Myocyte (in vitro differentiated cells): Measurements from ENCODE around the gene SAP130. TPM values are rescaled to one million over a fixed set of nuclear protein-coding genes. Genes with fewer than 3 reads are reported as not detected.
"Not testable (repeated sequence)": the region's sequence is repeated elsewhere in the genome, so short reads cannot be mapped to it uniquely, and the experiment has no call there.

Experiments
- DNase-seq: peaks from one replicate; pipeline ENCODE4 v3.0.0-alpha.2; 2012; ENCODE audit warnings: low read depth
- total RNA-seq: library from RNA; depleted of rRNA; stranded (reverse); fragments of >200 nt; gene quantifications from 2 replicates; pipeline ENCODE4 v1.2.3, GENCODE V29; 2014

The SAP130 gene
- total RNA-seq, 1 donor from 2014 or later: 8.2 TPM

DNA sequence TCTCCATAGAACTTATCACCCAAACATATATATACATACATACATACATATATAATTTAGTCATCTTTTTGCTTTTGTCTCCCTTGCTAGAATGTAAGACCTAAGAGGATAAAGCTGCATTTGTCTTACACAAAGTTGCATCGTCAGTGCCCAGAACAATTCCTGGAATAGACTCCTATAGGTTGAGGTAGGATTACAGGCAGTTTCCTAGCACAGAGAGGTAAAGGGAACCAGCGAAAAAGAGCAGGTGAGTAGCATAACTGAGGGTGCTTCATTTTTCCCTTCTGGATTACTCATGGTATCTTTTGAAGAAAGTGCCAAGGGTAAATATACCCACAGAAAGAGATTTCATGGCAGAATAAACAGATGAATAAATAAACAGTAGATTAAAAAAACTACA lies 74.0 kb downstream of the SAP130 start:
- DNase-seq: no peak

DNA sequence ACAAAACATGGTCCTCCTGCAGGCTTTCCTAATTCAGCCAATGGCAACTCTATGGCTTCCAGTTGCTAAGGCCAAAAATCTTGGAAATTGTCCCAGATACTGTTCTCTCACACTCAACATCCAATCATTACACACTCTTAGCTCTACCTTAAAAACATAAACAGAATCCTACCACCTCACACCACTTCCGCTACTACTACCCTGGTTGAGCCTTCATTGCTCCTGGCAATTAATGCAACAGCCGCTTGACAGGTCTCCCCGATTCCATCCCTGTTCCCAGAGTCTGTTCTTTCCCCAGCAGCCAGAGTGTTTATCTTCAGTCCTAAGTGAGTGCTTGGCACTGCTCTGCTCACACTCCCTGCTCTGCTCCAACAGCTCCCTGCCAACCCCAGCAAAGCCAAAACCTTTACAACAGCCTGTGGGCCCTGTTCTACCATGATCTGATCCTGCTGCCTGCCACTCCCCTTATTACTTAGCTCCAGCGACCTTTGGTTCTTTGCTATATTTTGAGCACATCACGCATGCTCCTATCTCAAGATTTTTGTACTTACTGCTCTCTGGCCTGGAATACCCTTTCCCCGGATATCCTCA lies 74.6 kb downstream of the SAP130 start:
- DNase-seq: peak; percentile 15

DNA sequence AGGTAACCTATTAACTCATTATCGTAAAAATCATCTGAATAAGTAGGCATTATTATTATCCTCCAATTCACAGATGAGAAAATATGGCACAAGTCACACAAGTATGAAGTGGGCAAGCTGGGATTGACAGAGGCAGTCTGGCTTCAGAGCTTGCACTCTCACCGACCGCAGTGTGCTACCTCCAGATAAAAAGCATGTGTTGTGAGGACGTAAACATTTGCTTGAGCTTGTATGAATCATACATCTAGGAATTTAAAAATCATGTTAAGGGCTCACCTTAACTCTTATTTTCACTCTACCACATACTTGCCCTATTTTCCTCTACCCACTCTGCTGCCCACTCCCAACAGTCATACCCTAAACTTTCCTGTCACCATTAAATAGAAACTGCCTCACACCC lies 76.8 kb downstream of the SAP130 start:
- DNase-seq: no peak

DNA sequence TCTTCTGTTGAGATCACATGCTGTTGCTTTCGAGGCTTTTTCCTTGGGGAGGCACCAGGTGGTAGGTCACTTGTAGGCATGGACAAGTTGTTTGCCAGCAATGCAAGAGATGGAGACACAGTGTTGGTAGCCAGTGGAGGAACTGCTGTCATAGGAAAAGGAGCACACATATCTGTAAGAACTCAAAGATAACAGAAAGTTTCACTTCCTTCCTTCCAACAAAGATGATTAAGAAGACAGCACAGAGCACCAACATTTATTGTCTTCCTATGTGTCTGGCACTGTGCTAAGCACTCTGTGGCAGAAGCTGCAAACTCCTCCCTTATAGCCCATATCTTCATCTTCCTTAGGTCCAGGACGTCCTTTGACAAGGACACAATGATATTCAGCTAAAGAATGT lies 77.6 kb downstream of the SAP130 start:
- no peak for DNase-seq

DNA sequence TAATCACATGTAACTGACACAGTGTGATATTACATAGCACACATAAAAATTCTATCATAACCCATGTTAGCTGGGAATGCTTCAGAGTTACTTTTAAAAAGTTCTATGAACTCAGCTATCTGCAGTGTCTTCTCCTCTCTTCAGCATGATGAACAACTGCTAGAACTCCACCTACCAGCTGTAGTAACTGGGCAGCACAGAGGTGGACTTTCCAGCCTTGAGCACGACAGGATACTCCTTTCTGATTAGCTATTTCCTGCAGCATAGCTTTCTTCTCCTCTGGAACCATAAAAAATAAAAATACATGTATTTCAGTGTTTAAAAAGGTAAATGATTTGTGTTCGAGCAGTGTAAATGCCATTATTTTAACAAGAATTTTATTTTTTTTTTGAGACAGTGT lies 82.6 kb downstream of the SAP130 start:
- DNase-seq: no peak

DNA sequence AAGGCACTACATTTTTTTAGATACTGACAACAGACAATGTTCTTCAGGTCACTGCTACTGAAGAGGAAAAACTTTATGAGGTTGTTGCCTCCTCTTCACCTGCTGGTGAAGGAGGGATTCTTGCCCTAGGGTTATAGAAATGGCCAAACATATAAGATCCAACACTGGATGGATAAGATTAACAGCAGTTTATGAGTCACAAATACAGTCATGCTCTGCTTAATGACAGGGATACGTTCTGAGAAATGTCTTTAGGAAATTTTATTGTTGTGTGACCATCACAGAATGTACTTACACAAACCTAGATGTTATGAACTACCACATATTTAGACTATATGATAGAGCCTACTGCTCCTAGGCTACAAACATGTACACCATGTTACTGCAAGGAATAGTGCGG lies 84.7 kb downstream of the SAP130 start:
- no peak for DNase-seq

DNA sequence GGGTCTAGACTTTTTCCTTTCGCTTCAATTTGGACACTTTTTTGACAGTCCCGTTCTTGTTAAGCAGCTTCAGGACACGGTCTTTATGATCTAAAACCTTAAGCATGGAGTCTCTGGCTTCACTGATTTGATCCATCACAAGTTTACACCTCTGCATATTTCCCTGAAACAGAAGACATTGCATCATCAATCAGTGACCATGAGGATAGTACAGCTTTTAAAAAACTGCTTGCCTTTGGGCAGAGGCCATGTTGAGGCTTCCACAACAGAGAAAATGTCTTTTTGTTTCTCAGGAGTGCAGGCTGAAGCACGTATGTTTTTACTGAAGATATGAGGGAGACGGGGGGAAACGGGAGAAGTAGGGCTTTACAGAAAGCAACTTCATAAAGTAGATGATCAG lies 85.9 kb downstream of the SAP130 start:
- no peak for DNase-seq

DNA sequence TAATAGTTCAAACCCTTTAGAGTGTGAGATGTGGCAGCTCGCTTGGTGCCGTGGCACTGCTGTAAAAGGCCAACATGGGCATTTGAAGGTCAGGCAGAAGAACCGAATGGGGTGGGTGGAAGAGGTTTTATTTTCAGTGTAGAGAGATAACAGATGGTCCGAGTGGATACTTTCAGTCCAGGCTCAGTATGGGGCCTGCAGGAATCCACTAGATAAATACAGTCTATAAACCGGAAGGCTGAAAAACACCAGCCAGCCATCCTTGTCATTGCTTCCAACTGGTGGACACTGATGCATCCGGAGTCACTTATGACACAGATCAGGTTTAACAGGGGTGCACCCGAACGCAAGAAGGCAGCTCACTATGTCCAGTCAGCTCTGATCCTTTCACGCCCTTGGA lies 86.4 kb downstream of the SAP130 start:
- DNase-seq: no peak

DNA sequence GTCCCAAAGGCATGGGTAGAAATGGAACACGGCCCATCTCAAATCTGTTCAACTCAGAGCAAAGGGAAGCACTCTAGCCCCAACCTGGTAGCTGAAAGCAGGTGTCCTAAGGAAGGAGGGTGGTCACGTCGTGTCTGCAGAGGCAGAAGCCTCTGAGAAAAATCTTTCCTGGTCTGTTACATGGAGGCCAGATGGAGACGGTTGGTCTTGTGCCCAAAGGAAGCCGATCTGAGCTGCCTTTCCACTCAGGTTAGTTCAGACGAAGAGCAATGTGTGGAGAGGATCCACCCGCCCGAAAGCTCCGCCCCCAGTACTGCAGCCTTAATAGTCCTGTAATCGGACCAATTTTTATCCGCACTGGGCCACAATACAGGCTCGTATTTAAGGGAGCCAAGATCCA lies 87.2 kb downstream of the SAP130 start:
- DNase-seq: no peak

DNA sequence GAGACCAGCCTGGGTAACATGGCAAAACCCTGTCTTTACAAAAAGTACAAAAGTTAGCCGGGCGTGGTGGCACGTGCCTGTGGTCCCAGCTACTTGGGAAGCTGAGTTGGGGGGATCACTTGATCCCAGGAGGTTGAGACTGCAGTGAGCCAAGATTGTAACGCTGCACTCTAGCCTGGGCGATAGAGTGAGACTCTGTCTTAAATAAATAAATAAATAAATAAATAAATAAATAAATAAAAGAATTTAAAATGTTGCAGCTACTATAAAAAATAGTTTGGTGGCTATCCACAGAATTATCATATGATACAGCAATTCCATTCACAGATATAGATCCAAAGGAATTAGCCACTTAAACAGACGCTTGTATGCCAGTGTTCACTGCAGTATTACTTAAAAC lies 92.5 kb downstream of the SAP130 start:
- DNase-seq: no peak

DNA sequence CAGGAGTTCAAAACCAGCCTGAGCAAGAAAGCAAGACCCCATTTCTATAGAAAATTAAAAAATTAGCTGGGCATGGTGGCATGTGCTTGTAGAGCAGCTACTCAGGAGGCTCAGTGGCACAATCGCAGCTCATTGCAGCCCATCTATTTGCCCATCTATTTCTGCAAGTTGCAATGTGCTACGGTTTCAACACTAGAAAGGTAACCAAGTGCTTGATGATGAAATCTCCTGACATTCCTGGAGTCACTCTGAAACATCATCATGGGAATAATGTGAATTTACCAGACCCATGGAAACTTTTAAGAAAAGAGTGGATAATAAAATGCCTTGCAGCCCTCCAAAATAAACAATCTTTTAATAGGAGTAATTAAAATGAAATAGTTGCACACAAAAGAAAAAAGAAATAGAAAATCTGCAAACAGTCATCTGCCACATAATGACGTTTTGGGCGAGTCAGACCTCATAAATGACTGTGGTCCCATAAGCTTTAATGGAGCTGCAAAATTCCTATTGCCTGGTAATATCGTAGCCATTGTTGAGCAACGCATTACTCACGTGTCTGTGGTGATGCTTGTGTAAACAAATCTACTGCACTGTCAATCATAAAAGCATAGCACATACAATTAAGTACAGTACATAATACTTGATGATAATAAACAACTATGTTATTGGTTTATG lies 95.5 kb downstream of the SAP130 start:
- DNase-seq: peak; percentile 19

DNA sequence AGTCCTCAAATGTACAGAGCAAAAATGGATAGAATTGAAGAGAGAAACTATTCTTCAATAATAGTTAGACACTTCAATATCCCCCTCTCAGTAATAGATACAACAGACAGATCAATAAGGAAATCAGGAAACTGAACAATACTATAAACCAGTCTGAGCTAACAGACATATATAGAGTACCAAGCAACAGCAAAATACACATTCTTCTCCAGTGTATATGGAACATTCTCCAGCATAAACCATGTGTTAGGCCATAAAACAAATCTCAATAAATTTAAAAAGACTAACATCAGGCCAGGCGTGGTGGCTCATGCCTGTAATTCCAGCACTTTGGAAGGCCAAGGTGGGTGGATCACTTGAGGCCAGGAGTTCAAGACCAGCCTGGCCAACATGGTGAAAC lies 98.4 kb downstream of the SAP130 start:
- no peak for DNase-seq

DNA sequence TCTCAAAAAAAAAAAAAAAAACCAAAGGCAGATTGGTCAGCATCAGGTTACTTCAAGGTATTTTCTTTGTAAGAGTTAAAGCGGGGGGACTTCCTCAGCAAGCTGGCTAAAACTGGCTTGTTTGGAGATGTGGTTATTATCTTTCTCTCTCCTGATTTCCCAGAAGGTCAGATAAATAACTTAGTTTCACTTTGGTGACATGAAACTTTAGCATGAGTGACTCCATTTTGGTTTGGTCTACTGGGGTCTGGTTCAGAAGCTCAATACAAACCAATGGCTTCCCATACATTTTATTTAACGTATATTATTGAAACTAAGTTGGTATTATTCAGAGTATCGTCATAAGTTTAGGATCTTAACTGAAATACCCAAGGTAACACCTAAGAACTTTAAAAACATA lies 100.5 kb downstream of the SAP130 start:
- no peak for DNase-seq

DNA sequence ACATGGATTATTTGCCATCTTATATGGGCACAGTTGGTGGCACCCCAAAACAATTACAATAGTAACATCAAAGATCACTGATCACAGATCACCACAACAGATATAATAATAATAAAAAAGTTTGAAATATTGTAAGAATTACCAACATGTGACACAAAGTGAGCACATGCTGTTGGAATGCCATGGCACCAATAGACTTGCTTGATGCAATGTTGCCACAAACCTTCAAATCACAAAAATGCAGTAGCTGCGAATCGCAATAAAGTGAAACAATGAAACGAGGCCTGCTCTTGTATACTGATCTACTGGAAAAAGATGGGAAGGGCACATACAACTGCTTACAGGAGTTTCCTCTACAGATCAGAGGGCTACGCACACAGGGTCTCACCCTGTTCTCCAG lies 109.9 kb downstream of the SAP130 start:
- no peak for DNase-seq

DNA sequence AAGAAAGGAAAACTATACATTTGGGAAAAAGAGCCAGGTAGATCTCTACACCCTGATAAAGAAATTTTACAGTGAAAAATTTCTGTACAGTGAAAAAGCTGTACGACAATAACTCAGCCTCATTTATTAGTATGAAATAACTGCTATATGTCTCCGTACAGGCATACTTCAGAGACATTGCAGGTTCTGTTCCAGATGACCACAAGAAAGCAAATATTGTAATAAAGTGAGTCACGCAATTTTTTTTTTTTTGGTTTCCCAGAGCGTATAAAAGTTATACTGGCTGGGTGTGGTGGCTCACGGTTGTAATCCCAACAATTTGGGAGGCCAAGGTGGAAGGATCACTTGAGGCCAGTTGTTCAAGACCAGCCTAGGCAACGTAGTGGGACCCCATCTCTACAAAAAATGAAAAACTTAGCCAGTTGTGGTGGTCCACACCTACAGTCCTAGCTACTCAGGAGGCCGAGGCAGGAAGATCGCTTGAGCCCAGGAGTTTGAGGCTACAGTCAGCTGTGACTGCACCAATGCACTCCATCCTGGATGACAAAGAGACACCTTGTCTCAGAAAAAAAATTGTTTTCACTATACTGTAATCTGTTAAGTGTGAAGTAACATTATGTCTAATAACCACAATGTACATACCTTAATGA lies 113.9 kb downstream of the SAP130 start:
- no peak for DNase-seq

DNA sequence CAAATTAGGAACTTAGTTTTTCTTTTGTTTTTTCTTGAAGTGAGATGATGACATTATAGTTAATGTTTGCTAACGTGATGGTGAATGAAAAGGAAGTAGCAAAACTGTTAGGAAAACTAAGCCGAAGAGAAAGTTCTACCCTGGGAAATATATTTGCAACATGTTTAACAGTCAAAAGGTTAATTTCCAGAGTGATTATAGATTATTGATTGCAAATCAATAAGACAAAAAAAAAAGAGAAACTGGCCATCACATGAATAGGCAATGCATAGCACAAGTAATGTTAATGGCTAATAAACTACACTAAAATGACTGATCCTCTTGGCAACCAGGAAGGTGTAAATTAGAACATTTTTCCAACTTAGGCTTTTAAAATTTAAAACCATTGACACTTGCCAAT lies 116.1 kb downstream of the SAP130 start:
- DNase-seq: no peak

DNA sequence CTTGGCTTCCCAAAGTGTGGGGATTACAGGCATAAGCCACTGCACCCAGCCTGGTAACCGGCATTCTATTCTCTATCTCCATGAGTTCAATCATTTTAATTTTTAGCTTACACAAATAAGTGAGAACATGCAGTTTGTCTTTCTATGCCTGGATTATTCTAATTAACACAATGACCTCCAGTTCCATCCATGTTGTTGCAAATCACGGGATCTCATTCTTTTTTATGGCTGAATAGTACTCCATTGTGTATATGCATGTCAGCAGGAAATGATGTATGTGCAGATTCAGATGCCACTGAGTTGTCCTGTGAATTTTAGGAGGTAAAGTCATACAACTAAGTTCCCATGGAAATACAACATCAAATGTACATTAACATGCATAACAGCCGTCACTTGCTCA lies 117.4 kb downstream of the SAP130 start:
- DNase-seq: no peak

DNA sequence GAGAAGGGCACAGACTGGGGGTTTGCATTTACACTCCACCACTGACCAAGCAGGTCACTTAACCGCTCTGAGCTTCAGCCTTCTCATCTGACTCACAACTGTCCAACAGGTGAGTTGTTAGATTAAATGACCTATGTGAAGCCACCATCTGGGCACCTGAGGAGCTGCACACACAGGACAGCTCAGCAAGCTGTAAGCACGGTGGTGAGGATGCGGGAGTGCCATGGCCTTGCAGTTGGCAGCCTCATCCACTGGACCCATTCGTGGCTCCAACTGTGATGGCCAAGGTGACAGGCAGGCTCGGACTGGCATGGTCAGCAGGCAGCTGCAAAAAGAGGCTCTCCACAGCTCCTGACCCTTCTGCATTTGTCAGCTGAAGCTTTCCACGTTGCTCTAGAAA lies 118.8 kb downstream of the SAP130 start:
- no peak for DNase-seq

DNA sequence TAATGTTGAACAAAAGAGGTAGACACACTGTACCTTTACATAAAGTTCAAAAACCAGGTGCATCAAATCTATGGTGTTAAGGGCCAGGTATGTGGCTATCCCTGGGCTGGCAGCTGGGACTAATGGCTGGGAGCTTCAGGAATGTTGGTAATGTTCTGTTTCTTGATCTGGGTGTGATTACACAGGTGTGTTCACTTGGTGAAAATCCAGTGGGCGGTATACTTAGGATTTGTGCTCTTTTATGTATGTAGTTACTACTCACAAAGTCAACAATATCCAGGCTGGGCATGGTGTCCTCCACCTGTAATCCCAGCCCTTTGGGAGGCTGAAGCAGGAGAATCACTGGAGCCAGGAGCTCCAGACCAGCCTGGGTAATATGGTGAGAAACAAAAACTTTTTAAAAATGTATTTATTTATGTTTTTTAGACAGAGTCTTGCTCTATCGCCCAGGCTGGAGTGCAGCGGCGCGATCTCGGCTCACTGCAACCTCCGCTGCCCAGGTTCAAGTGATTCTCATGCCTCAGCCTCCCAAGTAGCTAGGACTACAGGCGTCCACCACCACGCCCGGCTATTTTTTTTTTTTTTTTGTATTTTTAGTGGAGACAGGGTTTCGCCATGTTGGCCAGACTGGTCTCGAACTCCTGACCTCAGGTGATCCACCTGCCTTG lies 120.0 kb downstream of the SAP130 start:
- DNase-seq: not testable (repeated sequence)

DNA sequence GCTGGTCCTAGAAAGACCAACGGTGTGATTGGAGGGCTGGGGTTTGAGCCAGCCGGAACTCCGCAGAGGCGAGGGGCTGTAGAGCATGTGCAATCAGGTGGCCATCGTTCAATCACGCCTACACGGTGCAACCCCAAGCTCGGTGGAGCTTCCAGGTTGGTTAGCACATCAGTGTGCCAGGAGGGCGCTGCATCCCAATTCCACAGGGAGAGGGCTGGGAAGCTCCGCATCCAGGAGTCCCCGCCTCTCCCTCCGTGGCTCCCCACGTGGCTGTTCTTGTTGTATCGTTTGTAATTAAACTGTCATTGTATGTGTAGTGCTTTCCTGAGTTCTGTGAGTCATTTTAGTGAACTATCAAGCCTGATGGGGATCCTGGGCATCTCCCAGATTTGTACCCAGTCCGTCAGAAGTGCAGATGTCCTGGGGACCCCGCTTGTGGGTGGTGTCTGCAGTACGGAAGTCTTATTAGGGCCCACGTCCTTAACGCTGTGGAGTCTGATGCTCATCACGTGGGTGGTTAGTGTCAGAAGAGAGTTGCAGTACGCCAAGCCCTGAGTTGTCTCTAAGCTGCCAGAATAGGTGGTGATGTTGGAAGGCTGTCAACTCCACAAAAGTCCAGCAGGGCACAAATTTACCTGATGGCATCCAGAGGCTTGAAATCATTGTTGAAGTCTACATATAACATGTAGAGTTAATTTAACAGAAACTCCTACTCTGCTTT lies 121.5 kb downstream of the SAP130 start:
- no peak for DNase-seq

DNA sequence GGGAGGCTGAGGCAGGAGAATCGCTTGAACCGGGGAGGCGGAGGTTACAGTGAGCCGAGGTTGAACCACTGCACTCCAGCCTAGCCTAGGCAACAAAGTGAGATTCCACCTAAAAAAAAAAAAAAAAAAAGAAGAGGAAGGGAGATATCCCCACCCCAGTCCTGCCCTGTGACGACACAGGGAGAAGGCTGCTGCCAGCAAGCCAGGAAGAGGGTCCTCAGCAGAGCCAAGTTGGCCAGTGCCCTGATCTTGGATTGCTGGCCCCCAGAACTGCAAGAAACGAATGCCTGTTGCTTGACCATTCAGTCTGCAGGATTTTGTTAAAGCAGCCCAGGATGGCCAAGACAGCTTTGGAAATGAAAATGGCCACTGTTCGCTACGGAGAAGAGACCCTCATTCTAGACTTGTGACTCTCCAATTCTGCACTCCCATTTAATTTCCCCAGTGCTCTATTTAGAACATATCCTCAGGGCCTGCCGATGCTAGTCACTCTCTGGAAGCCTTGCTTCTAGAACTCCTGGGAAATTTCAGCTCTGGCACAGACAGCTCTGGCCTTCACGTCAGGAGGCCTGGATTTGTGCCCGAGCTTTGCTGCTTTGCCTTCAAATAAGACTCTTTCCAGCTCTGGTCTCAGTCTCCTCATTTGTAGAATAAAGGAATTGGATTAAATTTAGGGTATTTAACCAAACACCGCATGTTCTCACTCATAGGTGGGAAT lies 126.4 kb downstream of the SAP130 start:
- DNase-seq: no peak
